H1 (cell line): Measurements from ENCODE around the gene ADAMTS17. TPM values are rescaled to one million over a fixed set of nuclear protein-coding genes. Genes with fewer than 3 reads are reported as not detected.

ENCODE experiments used
- BACH1 ChIP-seq: IDR thresholded peaks from 2 replicates; pipeline ENCODE4 v1.6.1; 2012; ENCODE audit warnings: low read length, improper control_type of control experiment
- CHD7 ChIP-seq: fragments of 300-600 bp; sonication (generic); IDR thresholded peaks from 2 replicates; pipeline ENCODE4 v1.7.1; 2012; ENCODE audit warnings: low read length, moderate library complexity, mild to moderate bottlenecking, inconsistent platforms; ENCODE audit not compliant: insufficient replicate concordance
- EGR1 ChIP-seq: IDR thresholded peaks from 2 replicates; pipeline ENCODE4 v1.6.1; 2011; ENCODE audit warnings: low read depth, low read length, borderline replicate concordance
- EZH2 ChIP-seq: fragments of 200-600 bp; sonication (generic); IDR thresholded peaks from 2 replicates; pipeline ENCODE4 v1.7.1; 2012; ENCODE audit warnings: low read depth, mild to moderate bottlenecking, moderate library complexity, low read length, inconsistent platforms; ENCODE audit not compliant: severe bottlenecking
- HDAC2 ChIP-seq, 2 experiments: fragments of 300-600 bp in 1 of 2; sonication (generic) in 1 of 2; IDR thresholded peaks; 2 replicates each; pipeline ENCODE4 v1.6.1; 2011 to 2012; ENCODE audit warnings: low read depth in 2 of 2, low read length in 2 of 2, mild to moderate bottlenecking in 2 of 2, moderate library complexity in 2 of 2, borderline replicate concordance in 1 of 2, inconsistent platforms in 1 of 2
- JUND ChIP-seq: IDR thresholded peaks from 2 replicates; pipeline ENCODE4 v1.6.1; 2011; ENCODE audit warnings: mild to moderate bottlenecking, improper control_type of control experiment, low read length
- KDM4A ChIP-seq: IDR thresholded peaks from one replicate; pipeline ENCODE4 v1.7.1; 2012; ENCODE audit warnings: low read depth, mild to moderate bottlenecking, moderate library complexity, low read length, inconsistent platforms; ENCODE audit not compliant: severe bottlenecking
- PHF8 ChIP-seq: fragments of 200-600 bp; sonication (generic); conservative IDR thresholded peaks from 2 replicates; pipeline ENCODE4 v1.7.1; 2012; ENCODE audit warnings: low read depth, mild to moderate bottlenecking, inconsistent platforms, low read length, moderate library complexity
- TEAD4 ChIP-seq: IDR thresholded peaks from 2 replicates; pipeline ENCODE4 v1.6.1; 2012; ENCODE audit warnings: low read depth, low read length, inconsistent platforms, mixed read lengths
- polyA plus RNA-seq, 7 experiments: library from polyadenylated mRNA; depleted of rRNA in 3 of 7; stranded (reverse) in 5 of 7; unstranded in 2 of 7; fragments of >200 nt in 5 of 7; fragments of 200-250 nt in 2 of 7; gene quantifications; 1 replicate in 5 of 7; 2 replicates in 1 of 7; 4 replicates in 1 of 7; pipeline versions ENCODE4 v1.2.1 to v1.2.3, GENCODE V29; 2011 to 2013; ENCODE audit warnings: missing spikeins in 2 of 7, mixed read lengths in 2 of 7
- total RNA-seq: library from RNA; stranded (reverse); fragmentation: NEBNext Ultra II Directional; extraction: Animal tissue kit (Norgen Biotek cat#: 25700); gene quantifications from 2 replicates; pipeline ENCODE4 v1.2.1, GENCODE V29; 2021

The ADAMTS17 gene
- total and polyA plus RNA-seq, 2 of the 8 experiments (the other 6 are each of a cell fraction or from before 2014, with no cell fraction given), result 0.51 to 1.7 TPM

DNA sequence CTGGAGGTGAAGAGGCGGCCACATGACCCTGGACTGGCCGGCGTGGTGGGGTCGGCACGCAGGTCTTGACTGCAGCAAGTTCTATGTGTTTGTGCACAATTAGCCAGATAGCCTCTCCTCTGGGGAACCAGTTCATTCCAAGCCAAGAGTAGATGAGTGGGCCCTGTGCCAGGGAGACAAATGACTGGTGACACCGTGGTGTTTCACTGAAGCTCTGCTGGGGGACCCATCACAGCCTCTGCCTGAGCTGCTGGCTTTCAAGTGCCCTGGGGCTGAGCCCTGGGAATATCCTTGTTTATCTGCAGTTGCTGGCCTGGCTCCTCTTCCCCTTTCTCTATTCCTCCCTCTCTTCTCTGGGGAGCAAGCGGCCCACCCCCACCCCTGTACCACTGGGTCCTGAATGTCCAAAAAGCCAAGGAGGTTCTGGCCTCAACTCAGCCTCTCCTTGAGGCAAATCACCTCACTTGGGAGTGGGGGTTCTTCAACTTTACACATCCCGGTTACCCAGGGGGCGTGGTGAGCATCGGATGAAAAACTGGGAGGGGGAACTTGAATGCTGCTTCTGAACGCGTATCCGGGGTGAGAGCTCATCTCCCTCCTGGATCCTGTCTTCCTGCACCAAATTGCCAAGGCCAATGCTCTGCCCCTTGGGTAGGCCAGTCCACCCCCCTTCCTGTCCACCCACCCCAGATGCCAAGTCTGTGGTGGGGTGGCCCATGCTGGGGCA, 408.9 kb downstream of the ADAMTS17 start (continued):
- TF ChIP-seq CHD7 (no peak), TEAD4 (no peak), BACH1 (no peak), KDM4A (no peak), PHF8 (no peak), JUND (no peak), EGR1 (no peak), EZH2 (no peak), HDAC2 (IDR thresholded peaks at IDR 0.05; ENCODE audit: borderline replicate concordance in 1 of 2, low read depth in 2 of 2, low read length in 2 of 2) (no peak)
